ENCODE measurements around the gene TIMP1.
"Not testable (repeated sequence)": the region's sequence is repeated elsewhere in the genome, so short reads cannot be mapped to it uniquely, and the experiment has no call there.

TIMP1 gene

GRCh38 chrX:47574076-47574546 is 8.1 kb upstream of the TIMP1 start:
- DNase-seq: no peak

DNA sequence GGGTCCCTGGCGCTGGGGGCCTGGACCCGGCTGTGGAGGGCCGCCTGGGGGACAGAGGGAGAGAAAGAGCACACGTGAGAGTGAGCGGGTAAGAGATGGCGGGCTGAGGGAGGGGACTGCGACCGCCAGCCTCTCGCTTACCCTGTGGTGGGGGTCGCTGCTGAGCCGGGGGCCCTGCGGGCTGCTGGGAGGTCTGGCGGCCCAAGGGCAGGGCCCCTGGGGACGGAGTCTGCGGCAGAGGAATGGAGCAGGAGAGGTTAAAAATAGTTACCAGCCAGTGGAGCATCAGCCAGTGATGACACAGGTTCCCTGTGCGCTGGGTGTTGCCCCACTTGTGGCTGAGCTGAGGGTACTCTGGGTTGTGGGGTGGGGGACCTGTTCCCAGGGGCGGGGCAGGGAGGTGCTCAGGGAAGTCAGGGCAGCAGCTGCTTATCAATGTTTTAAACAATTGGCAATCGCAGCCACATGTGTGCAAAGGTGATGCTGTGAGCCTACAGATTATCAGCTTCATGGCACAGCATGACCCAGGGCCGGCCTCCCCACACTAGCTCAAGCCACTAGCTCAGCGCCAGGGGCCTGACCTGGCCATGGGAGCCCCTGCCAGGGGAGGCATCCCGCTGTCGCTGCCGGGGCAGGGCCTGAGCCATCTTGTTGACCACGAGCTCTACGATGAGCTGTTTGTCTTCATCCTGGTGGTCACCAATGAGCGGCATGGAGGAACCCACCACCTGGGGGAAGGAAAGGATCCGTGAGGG is 7.5 kb upstream of the TIMP1 start:
- no peak for DNase-seq

- DNase-seq: no peak
Observed at GRCh38 chrX:47576021-47576898, 6.0 kb upstream of the TIMP1 start.

DNA sequence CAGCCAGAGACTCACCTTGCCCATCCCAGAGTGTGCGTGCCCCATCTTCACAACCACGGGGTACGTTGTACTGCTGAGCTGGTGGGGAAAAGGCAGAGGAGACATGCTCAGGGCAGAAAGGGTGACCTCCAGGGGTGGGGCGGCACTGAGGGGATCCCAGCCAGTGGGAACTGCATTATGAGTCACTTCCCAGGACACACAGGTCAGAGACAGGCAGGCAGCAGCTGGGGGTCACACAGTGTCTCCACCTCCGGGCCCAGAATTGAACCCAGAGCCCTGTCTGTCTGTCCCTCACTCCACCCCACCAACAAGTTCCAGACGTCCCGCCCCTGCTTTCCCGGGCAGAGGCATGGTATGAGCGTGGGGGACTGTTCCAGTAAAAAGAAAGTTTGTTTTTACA is 4.8 kb upstream of the TIMP1 start:
- DNase-seq: no peak

DNA sequence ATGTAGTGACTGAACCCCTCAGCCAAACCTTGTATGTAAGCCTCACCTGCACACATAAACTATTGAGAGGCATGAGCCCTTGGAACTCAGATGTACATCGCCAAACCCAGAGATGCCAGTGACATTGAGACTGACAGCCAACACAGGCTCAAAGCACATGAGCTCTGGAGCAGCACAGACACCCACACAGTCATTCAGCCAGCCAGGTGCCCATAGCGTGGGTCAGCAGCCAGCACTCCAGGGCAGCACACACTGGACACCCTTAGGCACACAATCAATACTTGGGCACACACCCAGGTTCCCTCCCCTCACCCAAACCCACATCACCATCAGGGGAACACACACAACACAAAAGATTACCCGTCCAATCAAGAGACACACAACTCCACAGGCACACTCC is 4.3 kb upstream of the TIMP1 start:
- no peak for DNase-seq

DNA sequence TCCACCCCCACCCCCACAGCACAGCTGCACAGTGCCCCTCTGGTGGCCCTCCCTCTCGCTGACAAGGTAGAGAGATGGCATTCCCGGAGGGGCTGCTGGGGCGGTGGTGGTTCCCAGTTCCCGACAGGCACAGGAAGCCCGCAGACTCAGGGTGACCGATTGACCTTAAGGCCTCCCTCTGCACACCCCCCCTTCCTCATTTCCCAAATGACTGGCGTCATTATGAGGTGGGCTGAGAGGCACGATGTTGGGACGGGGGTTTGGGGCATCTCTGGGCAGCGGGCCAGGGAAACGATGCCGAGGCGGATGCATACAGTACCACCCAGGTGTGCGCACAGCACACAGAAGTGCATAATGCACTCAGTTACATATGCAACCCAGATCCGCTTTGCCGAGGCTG is 3.5 kb upstream of the TIMP1 start:
- DNase-seq: no peak

GRCh38 chrX:47579537-47579936 is 2.7 kb upstream of the TIMP1 start:
- peak; percentile 58 for DNase-seq

DNA sequence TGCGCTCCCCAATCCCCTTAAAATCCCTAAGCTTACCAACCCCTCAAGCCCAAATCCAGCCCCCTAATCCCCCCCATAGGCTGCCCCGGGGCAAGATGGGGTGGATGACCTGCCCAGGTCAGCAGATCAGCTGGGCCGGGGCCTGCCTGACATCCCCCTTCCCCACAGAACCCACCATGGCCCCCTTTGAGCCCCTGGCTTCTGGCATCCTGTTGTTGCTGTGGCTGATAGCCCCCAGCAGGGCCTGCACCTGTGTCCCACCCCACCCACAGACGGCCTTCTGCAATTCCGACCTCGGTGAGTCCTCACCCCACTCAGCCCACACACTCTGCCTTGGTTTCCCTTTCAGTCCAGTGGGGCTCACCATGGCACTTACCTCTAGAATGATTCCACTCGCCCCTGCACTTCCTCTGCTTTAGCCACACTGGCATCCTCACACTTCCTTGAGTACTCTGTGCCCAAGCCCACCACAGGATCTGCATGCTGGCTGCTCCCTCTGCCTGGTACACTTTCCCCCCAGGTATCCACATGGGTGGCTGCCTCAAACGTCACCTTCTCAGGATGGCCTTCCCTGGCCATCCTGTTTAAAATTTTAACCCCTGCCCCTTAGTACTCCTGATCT is 1.1 kb downstream of the TIMP1 start:
- no peak for DNase-seq

- DNase-seq: no peak
Observed at GRCh38 chrX:47584714-47585113, 2.5 kb downstream of the TIMP1 start.

DNA sequence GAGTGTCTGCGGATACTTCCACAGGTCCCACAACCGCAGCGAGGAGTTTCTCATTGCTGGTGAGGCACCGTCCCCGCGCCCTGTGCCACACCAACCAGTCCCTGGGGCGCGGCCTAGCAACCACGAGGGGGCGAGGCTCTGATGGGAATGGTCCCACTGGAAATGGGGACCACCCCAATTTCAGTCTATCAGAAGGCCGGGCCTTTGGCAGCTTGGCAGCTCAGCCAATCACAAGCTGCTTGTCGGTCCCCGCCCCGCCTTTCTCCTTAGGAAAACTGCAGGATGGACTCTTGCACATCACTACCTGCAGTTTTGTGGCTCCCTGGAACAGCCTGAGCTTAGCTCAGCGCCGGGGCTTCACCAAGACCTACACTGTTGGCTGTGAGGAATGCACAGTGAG is 3.0 kb downstream of the TIMP1 start:
- DNase-seq: no peak

DNA sequence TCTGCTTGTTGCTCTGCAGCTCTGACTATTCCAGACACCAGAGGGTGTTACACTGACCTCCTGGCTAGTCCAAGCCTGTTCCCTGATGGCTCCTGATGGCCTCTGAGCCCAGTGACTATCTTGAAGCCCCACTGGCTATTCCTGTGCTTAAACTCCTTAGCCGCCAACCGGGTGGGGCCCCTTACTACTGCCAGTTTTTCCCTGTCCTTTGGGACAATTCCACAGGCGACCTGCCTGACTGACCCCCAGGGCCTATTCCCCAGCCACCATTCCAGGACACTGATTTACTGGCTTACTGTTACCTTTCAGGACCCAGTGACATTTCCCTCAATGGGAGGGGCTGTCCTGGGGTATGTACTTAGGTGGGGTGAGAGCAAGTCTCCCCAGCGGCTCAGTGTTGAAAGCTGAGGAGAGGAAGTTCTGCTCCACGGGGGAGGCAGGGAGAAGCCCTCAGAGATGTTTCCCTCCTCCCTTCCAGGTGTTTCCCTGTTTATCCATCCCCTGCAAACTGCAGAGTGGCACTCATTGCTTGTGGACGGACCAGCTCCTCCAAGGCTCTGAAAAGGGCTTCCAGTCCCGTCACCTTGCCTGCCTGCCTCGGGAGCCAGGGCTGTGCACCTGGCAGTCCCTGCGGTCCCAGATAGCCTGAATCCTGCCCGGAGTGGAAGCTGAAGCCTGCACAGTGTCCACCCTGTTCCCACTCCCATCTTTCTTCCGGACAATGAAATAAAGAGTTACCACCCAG is 4.0 kb downstream of the TIMP1 start:
- DNase-seq: no peak

DNA sequence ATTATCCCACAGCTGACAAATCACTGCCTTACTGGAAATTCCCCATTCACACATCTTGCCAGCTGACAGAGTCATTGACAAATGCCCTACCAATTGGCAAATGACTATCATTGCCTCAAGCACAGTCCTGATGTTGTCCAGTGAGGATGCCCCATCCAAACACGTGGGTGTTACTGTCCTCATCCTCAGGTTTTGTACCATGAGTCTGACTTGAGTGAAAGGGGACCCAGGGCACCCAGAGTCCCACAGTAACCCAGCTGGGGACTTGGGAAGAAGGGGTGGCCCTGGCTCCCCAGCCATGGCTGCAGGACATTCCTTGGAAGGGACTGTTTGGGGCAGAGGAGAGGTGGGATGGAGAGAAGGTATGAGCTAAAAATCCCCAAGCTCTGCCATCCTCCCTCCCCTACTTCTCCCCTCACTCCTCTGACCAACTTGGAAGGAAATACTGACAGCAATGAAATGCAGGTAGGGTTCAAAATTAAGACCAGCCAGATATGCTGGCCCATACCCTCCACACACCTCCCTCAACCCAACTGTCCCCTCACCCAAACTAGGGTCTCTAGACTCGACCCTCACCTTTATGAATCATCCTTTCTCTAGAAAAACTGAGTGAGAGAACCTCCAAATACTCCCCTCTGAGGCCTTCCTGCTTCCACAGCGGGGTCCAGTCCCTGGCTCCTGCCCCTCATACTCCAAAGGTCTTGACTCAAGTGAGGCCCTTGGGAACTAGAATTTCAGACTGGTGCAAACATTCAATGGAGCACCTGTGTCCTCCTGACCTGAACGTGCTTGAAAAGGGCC is 5.1 kb downstream of the TIMP1 start:
- no peak for DNase-seq

GRCh38 chrX:47587906-47588735 is 5.9 kb downstream of the TIMP1 start:
- no peak for DNase-seq

- no peak for DNase-seq
Observed at GRCh38 chrX:47590984-47591383, 8.7 kb downstream of the TIMP1 start.

DNA sequence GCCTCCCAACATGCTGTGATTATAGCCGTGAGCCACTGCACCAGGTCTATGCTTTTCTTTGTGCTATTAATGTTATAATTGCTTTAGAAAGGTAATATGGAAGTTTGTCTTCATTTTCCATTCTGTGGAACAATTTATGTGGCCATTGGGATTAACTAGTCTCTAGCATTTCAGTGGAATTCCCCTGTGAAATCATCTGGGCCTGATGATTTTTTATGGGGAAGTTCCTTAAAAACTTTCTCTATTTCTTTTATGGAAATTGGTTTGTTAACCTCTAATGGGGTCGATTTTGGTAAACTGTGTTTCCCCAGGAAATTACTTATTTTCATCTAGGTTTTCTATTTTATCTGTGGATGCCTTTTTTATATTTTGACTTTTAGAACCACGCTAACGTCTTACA is 11.3 kb downstream of the TIMP1 start:
- no peak for DNase-seq

GRCh38 chrX:47595716-47596251 is 13.5 kb downstream of the TIMP1 start:
- no peak for DNase-seq

- DNase-seq: no peak
Observed at GRCh38 chrX:47596256-47596655, 14.0 kb downstream of the TIMP1 start.

GRCh38 chrX:47597222-47597621 is 15.0 kb downstream of the TIMP1 start:
- DNase-seq: no peak

GRCh38 chrX:47603125-47603524 is 20.9 kb downstream of the TIMP1 start:
- not testable (repeated sequence) for DNase-seq

DNA sequence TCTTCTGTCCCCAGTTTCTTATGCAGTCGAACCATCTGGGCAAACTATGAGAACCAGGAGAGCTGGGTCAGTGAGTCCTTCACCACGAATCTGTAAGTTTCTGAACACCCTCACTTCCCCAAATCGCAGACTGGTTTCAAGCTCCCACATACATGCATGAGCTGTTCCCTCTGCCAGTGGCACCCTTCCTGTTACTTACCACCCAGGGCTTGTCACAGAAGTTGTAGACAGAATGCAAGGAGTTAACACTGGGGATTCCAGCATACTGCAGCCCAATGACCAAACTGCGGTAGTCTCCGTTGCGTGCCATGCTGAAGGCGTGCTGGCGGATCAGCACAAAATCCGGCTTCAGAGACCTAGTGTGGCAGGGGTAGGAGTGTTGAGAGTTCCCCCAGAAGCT is 22.8 kb downstream of the TIMP1 start:
- DNase-seq: no peak

DNA sequence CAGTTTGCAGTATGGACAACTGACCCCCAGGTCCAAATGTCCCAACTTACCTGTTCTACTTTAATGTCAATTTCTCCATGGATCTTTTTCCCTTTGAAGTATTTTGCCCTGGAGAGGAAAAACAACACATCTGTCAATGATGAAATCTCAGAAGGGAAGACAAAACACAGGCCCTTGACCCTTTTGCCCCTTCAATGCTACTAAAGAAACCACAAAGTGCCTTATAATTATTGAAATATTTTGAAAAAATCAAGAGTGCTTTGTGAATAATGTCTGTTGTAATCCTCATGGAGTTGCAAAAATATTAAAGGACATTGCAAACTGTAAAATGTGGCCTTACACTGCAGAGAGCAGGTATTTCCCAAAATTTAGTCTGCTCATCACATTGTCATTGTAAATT is 24.9 kb downstream of the TIMP1 start:
- DNase-seq: no peak
